ENCODE data around the gene IL1RAP.
A peak's percentile ranks its signal among the peaks of the same experiment; 100 is the strongest.

Gene IL1RAP

DNA sequence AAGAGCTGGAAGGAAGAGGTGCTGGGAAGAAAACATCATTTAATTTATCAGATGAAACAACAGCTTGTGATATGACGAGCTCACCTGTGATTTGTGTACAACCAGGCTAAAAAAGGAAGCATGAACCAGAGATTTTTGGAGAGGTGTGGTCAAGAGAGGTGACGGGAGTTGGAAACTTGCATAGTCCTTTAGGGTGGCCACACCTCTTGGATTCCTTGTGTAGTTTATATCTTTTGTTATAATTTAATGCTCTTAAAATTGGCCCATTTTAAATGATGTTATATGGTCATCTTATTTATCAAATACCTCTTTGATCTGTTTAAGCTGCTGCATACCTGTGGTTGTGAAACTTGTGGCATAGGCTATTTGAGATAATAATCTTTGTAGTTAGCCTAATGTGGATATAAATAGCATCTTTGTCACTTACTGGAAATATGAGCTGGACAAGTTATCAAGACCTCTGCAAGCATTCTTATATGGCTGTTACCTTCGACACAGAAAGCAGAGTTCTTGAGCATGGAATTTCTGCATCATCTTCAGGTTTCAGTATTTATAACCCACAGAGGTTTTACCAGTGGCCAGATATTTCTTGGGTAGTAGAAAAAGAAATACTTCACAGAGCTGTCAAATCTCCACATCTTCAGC lies 49.1 kb downstream of the IL1RAP start:
- Histone ChIP-seq H3K4me1 (ENCODE audit: control insufficient read depth, low read depth, low read length) (peaks cover 5% of the 10 kb centered on the region), H3K9ac (ENCODE audit: low read length) (no peak overlapping the region), H3K18ac (ENCODE audit: low read length) (no peak overlapping the region), H3K27me3 (ENCODE audit: insufficient read depth, low read length, poor library complexity) (no peaks in the 10 kb centered on the region), H3K23ac (ENCODE audit: low read length) (no peak overlapping the region), H3K27ac (ENCODE audit: low read depth, low read length) (no peak overlapping the region), H4K5ac (ENCODE audit: low read length) (no peak overlapping the region), H3K56ac (ENCODE audit: low read length) (no peak overlapping the region), H2BK120ac (ENCODE audit: low read depth, low read length) (no peak overlapping the region), H2AK5ac (ENCODE audit: low read length) (no peak overlapping the region), H4K8ac (ENCODE audit: low read depth, low read length) (no peak overlapping the region), H3K4me2 (ENCODE audit: low read length) (no peak overlapping the region), H3K36me3 (ENCODE audit: control insufficient read depth, insufficient read depth, low read length) (no peaks in the 10 kb centered on the region), H3K79me1 (ENCODE audit: low read length) (no peaks in the 10 kb centered on the region), H3K4me3 (ENCODE audit: low read length) (no peak overlapping the region), H3K4ac (ENCODE audit: low read depth, low read length) (no peak overlapping the region), H2BK5ac (ENCODE audit: low read length) (no peak overlapping the region), H3K79me2 (ENCODE audit: control insufficient read depth, insufficient read depth, low read length) (no peaks in the 10 kb centered on the region), H2BK15ac (replicated peaks; ENCODE audit: low read depth) (no peak overlapping the region)
- WGBS (ENCODE audit: extremely low coverage, insufficient coverage, low lambda C conversion rate) = no CpG with 5 or more reads among the region's 3 CpGs
- no peak for DNase-seq

- Histone ChIP-seq H3K18ac (ENCODE audit: low read length) (no peak overlapping the region), H3K27me3 (ENCODE audit: insufficient read depth, low read length, poor library complexity) (no peaks in the 10 kb centered on the region), H3K4me1 (ENCODE audit: control insufficient read depth, low read depth, low read length) (peaks cover 5% of the 10 kb centered on the region), H2BK15ac (replicated peaks; ENCODE audit: low read depth) (no peak overlapping the region), H2AK5ac (ENCODE audit: low read length) (no peak overlapping the region), H3K4me2 (ENCODE audit: low read length) (no peak overlapping the region), H3K4ac (ENCODE audit: low read depth, low read length) (no peak overlapping the region), H3K27ac (ENCODE audit: low read depth, low read length) (no peak overlapping the region), H3K23ac (ENCODE audit: low read length) (no peak overlapping the region), H3K4me3 (ENCODE audit: low read length) (no peak overlapping the region), H4K8ac (ENCODE audit: low read depth, low read length) (no peak overlapping the region), H3K9ac (ENCODE audit: low read length) (no peak overlapping the region), H3K56ac (ENCODE audit: low read length) (no peak overlapping the region), H2BK120ac (ENCODE audit: low read depth, low read length) (no peak overlapping the region), H3K79me1 (ENCODE audit: low read length) (no peaks in the 10 kb centered on the region), H3K36me3 (ENCODE audit: control insufficient read depth, insufficient read depth, low read length) (no peaks in the 10 kb centered on the region), H3K79me2 (ENCODE audit: control insufficient read depth, insufficient read depth, low read length) (no peaks in the 10 kb centered on the region), H4K5ac (ENCODE audit: low read length) (no peak overlapping the region), H2BK5ac (ENCODE audit: low read length) (no peak overlapping the region)
- WGBS (ENCODE audit: extremely low coverage, insufficient coverage, low lambda C conversion rate) = no CpG with 5 or more reads among the region's 2 CpGs
- DNase-seq = no peak
These were observed 50.3 kb downstream of the IL1RAP start for GRCh38 chr3:190564175-190564574.

DNA sequence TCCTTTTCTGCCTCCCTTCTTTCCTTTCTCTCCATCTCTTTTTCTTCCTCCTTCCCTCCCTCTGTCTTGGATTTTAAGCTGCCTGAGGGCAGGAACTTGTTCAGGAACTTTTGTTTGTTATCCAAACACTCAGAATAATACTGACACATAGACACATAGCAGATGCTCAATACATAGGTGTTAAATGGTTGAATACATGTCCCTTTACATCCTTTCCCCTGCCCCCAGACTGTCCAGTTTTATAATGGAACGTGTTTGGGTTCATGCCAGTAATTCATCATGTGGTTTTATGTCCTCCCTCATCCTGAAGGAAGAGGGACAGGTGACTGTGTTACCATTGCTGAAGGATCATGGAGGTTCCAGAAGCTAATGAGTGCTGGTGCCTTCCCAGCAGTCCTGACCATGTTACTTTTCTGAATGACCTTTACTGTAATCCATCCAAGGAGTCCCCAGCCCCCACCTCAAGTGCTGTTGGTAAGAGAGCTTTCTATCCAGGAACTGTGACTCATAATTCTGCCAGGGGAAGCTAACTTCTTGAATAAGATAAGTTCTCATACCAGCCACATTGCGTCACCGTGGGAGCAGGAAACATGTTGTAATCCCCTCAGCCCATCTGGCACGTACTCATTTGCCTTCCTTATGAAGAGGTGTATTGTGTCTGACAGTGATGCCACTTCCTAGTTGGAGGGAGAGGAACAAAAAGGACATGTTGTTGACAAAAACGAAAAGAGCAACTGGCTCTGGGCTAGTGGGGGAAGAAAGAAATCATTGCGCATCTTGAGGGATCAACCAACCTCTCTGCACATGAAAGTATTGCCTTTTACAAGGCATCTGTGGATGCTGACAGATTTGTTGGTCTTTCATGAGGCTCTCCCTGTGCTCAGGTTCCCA lies 52.4 kb downstream of the IL1RAP start:
- H3K79me1 ChIP-seq (ENCODE audit: low read length) = no peaks in the 10 kb centered on the region
- no peak overlapping the region for H3K18ac ChIP-seq (ENCODE audit: low read length)
- H2BK15ac ChIP-seq (replicated peaks; ENCODE audit: low read depth) = no peak overlapping the region
- H3K4me3 ChIP-seq (ENCODE audit: low read length) = no peak overlapping the region
- no peak overlapping the region for H3K56ac ChIP-seq (ENCODE audit: low read length)
- H4K5ac ChIP-seq (ENCODE audit: low read length) = no peak overlapping the region
- H3K4me1 ChIP-seq (ENCODE audit: control insufficient read depth, low read depth, low read length) = no peaks in the 10 kb centered on the region
- no peaks in the 10 kb centered on the region for H3K36me3 ChIP-seq (ENCODE audit: control insufficient read depth, insufficient read depth, low read length)
- no peak overlapping the region for H2BK120ac ChIP-seq (ENCODE audit: low read depth, low read length)
- H2AK5ac ChIP-seq (ENCODE audit: low read length) = no peak overlapping the region
- WGBS (ENCODE audit: extremely low coverage, insufficient coverage, low lambda C conversion rate) = no CpG with 5 or more reads among the region's 6 CpGs
- H3K4me2 ChIP-seq (ENCODE audit: low read length) = no peak overlapping the region
- H3K9ac ChIP-seq (ENCODE audit: low read length) = no peak overlapping the region
- no peak overlapping the region for H4K8ac ChIP-seq (ENCODE audit: low read depth, low read length)
- DNase-seq = peak; percentile 97
- H2BK5ac ChIP-seq (ENCODE audit: low read length) = no peak overlapping the region
- no peaks in the 10 kb centered on the region for H3K27me3 ChIP-seq (ENCODE audit: insufficient read depth, low read length, poor library complexity)
- peak overlapping the region; percentile 12 for H3K27ac ChIP-seq (ENCODE audit: low read depth, low read length)
- H3K79me2 ChIP-seq (ENCODE audit: control insufficient read depth, insufficient read depth, low read length) = no peaks in the 10 kb centered on the region
- no peak overlapping the region for H3K23ac ChIP-seq (ENCODE audit: low read length)
- peak overlapping the region; percentile 59 for H3K4ac ChIP-seq (ENCODE audit: low read depth, low read length)

DNA sequence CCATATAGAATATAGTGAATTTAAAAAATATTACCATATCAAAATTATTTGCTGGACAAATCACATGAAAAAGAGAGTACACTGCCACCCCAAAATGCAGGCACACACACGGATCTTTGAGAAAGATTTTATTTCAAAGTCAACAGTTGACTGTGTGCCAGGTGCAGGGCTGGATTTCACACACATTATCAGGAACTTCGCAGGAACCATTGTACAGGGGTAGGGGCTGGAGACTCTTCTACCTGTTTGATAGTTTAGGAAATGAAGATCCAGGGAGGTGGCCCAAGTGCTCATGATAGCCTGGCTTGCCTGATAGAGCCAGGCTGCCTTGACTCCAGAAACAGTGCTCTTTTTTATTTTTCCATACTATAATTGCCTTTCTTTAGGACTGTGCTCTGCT lies 54.2 kb downstream of the IL1RAP start:
- H2BK120ac ChIP-seq (ENCODE audit: low read depth, low read length) = no peak overlapping the region
- no peaks in the 10 kb centered on the region for H3K79me2 ChIP-seq (ENCODE audit: control insufficient read depth, insufficient read depth, low read length)
- no peaks in the 10 kb centered on the region for H3K36me3 ChIP-seq (ENCODE audit: control insufficient read depth, insufficient read depth, low read length)
- no peaks in the 10 kb centered on the region for H3K4me1 ChIP-seq (ENCODE audit: control insufficient read depth, low read depth, low read length)
- H2BK5ac ChIP-seq (ENCODE audit: low read length) = no peak overlapping the region
- H3K4me3 ChIP-seq (ENCODE audit: low read length) = no peak overlapping the region
- H3K27me3 ChIP-seq (ENCODE audit: insufficient read depth, low read length, poor library complexity) = no peaks in the 10 kb centered on the region
- no peaks in the 10 kb centered on the region for H3K79me1 ChIP-seq (ENCODE audit: low read length)
- no peak overlapping the region for H3K56ac ChIP-seq (ENCODE audit: low read length)
- H2AK5ac ChIP-seq (ENCODE audit: low read length) = no peak overlapping the region
- H4K8ac ChIP-seq (ENCODE audit: low read depth, low read length) = no peak overlapping the region
- no peak overlapping the region for H3K4ac ChIP-seq (ENCODE audit: low read depth, low read length)
- DNase-seq = no peak
- no peak overlapping the region for H3K4me2 ChIP-seq (ENCODE audit: low read length)
- H3K27ac ChIP-seq (ENCODE audit: low read depth, low read length) = no peak overlapping the region
- no peak overlapping the region for H2BK15ac ChIP-seq (replicated peaks; ENCODE audit: low read depth)
- no peak overlapping the region for H4K5ac ChIP-seq (ENCODE audit: low read length)
- WGBS (ENCODE audit: extremely low coverage, insufficient coverage, low lambda C conversion rate) = no CpG with 5 or more reads among the region's 2 CpGs
- H3K9ac ChIP-seq (ENCODE audit: low read length) = no peak overlapping the region
- no peak overlapping the region for H3K18ac ChIP-seq (ENCODE audit: low read length)
- no peak overlapping the region for H3K23ac ChIP-seq (ENCODE audit: low read length)

DNA sequence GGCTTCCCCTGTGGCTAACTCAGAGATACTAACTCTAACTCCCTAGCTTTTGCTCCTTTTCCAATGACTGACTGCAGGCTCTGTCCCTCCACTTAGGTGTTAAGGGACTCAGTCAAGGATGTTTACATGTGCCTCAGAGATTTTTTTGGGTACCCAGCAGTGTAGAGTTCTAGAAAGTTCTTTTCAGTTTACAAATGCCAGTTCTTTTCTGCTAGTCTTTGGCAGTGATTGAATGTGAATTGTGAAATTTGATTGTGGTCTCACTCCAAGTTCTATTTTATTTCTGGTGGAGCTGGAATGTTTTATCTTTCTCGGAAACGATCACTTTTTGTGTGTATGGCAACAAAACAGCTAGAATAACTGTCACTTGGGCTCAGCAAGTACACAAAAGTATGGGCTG lies 60.6 kb downstream of the IL1RAP start:
- no peak overlapping the region for H2BK120ac ChIP-seq (ENCODE audit: low read depth, low read length)

More for the DNA sequence above, 60.6 kb downstream of the IL1RAP start:
- no peak overlapping the region for H2AK5ac ChIP-seq (ENCODE audit: low read length)
- no peaks in the 10 kb centered on the region for H3K27me3 ChIP-seq (ENCODE audit: insufficient read depth, low read length, poor library complexity)
- no peaks in the 10 kb centered on the region for H3K79me1 ChIP-seq (ENCODE audit: low read length)
- H3K9ac ChIP-seq (ENCODE audit: low read length) = no peak overlapping the region
- no peak overlapping the region for H2BK5ac ChIP-seq (ENCODE audit: low read length)
- H3K79me2 ChIP-seq (ENCODE audit: control insufficient read depth, insufficient read depth, low read length) = no peaks in the 10 kb centered on the region
- no CpG with 5 or more reads among the region's 2 CpGs for WGBS (ENCODE audit: extremely low coverage, insufficient coverage, low lambda C conversion rate)
- no peak overlapping the region for H3K23ac ChIP-seq (ENCODE audit: low read length)
- H3K27ac ChIP-seq (ENCODE audit: low read depth, low read length) = no peak overlapping the region
- H3K4ac ChIP-seq (ENCODE audit: low read depth, low read length) = no peak overlapping the region
- no peak overlapping the region for H3K18ac ChIP-seq (ENCODE audit: low read length)
- no peaks in the 10 kb centered on the region for H3K4me1 ChIP-seq (ENCODE audit: control insufficient read depth, low read depth, low read length)
- H3K4me3 ChIP-seq (ENCODE audit: low read length) = no peak overlapping the region
- H4K8ac ChIP-seq (ENCODE audit: low read depth, low read length) = no peak overlapping the region
- H3K56ac ChIP-seq (ENCODE audit: low read length) = no peak overlapping the region
- DNase-seq = no peak
- no peak overlapping the region for H2BK15ac ChIP-seq (replicated peaks; ENCODE audit: low read depth)
- no peak overlapping the region for H4K5ac ChIP-seq (ENCODE audit: low read length)
- no peaks in the 10 kb centered on the region for H3K36me3 ChIP-seq (ENCODE audit: control insufficient read depth, insufficient read depth, low read length)
- no peak overlapping the region for H3K4me2 ChIP-seq (ENCODE audit: low read length)

All from mesendoderm (in vitro differentiated cells).